Stimulated activated naive CD8-positive, alpha-beta T cell treated with anti-CD3 and anti-CD28 coated beads, Interleukin-15, Interleukin-2, amounts not matched to agents 100 U/mL and 50 U/mL, for 24 hours (primary cell): ENCODE results near the gene GAST.

Experiments
- ATAC-seq: fragments of 150-1000 bp; cut with Tn5 transposase; one replicate; pipeline ENCODE4 v1.10.0; 2021
- DNase-seq: peaks from one replicate; pipeline ENCODE4 v3.0.0; 2021

GAST gene

GRCh38 chr17:41739661-41740352, 27.7 kb downstream of the GAST start:
- no peak for DNase-seq
- no peak for ATAC-seq

GRCh38 chr17:41740506-41740905, 28.4 kb downstream of the GAST start:
- DNase-seq (no peak), ATAC-seq (no peak)

- ATAC-seq, result no peak
- DNase-seq, result no peak
Measured at GRCh38 chr17:41741709-41742108, 29.6 kb downstream of the GAST start.

GRCh38 chr17:41748275-41748674, 36.1 kb downstream of the GAST start:
- ATAC-seq (no peak), DNase-seq (no peak)

- DNase-seq (no peak), ATAC-seq (no peak)
Measured at GRCh38 chr17:41750862-41751261, 38.7 kb downstream of the GAST start.

GRCh38 chr17:41751288-41751687, 39.2 kb downstream of the GAST start:
- ATAC-seq, result no peak
- DNase-seq, result no peak

GRCh38 chr17:41754066-41754465, 41.9 kb downstream of the GAST start:
- no peak for ATAC-seq

GRCh38 chr17:41758601-41759000, 46.5 kb downstream of the GAST start:
- DNase-seq, result no peak
- no peak for ATAC-seq

More at GRCh38 chr17:41754066-41754465, 41.9 kb downstream of the GAST start:
- DNase-seq, result no peak

- no peak for ATAC-seq
- DNase-seq, result no peak
Measured at GRCh38 chr17:41760878-41761277, 48.7 kb downstream of the GAST start.

- DNase-seq (no peak), ATAC-seq (no peak)
Measured at GRCh38 chr17:41762391-41762790, 50.3 kb downstream of the GAST start.

GRCh38 chr17:41762841-41763240, 50.7 kb downstream of the GAST start:
- DNase-seq, result no peak
- no peak for ATAC-seq

- ATAC-seq (no peak), DNase-seq (no peak)
Measured at GRCh38 chr17:41763327-41763726, 51.2 kb downstream of the GAST start.
